Fibroblast of peridontal ligament (primary cell): ENCODE results near the gene ASB13.

ENCODE experiments used
- DNase-seq: peaks from one replicate; pipeline ENCODE4 v3.0.0-alpha.2; 2010; ENCODE audit errors: extremely low read depth

The ASB13 gene

GRCh38 chr10:5670662-5671375 lies 4.4 kb upstream of the ASB13 start:
- no peak for DNase-seq

- DNase-seq = no peak
These were observed 3.2 kb upstream of the ASB13 start for GRCh38 chr10:5669604-5670003.

- no peak for DNase-seq
These were observed 2.0 kb upstream of the ASB13 start for GRCh38 chr10:5668429-5668828.

- no peak for DNase-seq
These were observed 641 bp upstream of the ASB13 start for GRCh38 chr10:5666841-5667630.

- DNase-seq = peak; percentile 27
These were observed 905 bp downstream of the ASB13 start for GRCh38 chr10:5665373-5666007.

GRCh38 chr10:5663692-5664427 lies 2.5 kb downstream of the ASB13 start:
- DNase-seq = no peak

- DNase-seq = no peak
These were observed 3.5 kb downstream of the ASB13 start for GRCh38 chr10:5662708-5663579.

GRCh38 chr10:5661043-5661442 lies 5.4 kb downstream of the ASB13 start:
- no peak for DNase-seq

GRCh38 chr10:5659702-5660528 lies 6.5 kb downstream of the ASB13 start:
- DNase-seq = peak; percentile 26

GRCh38 chr10:5658871-5659618 lies 7.3 kb downstream of the ASB13 start:
- DNase-seq = no peak

- DNase-seq = no peak
These were observed 9.4 kb downstream of the ASB13 start for GRCh38 chr10:5656737-5657579.

- no peak for DNase-seq
These were observed 11.3 kb downstream of the ASB13 start for GRCh38 chr10:5655121-5655520.

- DNase-seq = no peak
These were observed 12.1 kb downstream of the ASB13 start for GRCh38 chr10:5654218-5654755.

- DNase-seq = no peak
These were observed 13.6 kb downstream of the ASB13 start for GRCh38 chr10:5652746-5653145.

GRCh38 chr10:5651388-5651764 lies 15.0 kb downstream of the ASB13 start:
- no peak for DNase-seq

- no peak for DNase-seq
These were observed 15.6 kb downstream of the ASB13 start for GRCh38 chr10:5650664-5651387.

- no peak for DNase-seq
These were observed 16.6 kb downstream of the ASB13 start for GRCh38 chr10:5649746-5650145.
